ENCODE results near the gene KRT16.

GRCh38 chr17:41610965-41611640 lies 1.5 kb downstream of the KRT16 start:
- TF ChIP-seq CTCF (IDR thresholded peaks at IDR 0.05; ENCODE audit: borderline replicate concordance, extremely low read depth, low read length, poor library complexity, severe bottlenecking), result no peak
- TF ChIP-seq EZH2 (IDR thresholded peaks at IDR 0.05; ENCODE audit: borderline replicate concordance, low read depth, low read length, severe bottlenecking), result no peak
